ENCODE results near the gene TNFRSF9. TPM values are rescaled to one million over a fixed set of nuclear protein-coding genes. Genes with fewer than 3 reads are reported as not detected.

TNFRSF9 gene
- total and polyA plus RNA-seq, 9 of the 15 experiments (the other 6 are each of a cell fraction or from before 2014, with no cell fraction given) = 0.04 to 0.29 (median 0.08) TPM; not detected in 1

DNA sequence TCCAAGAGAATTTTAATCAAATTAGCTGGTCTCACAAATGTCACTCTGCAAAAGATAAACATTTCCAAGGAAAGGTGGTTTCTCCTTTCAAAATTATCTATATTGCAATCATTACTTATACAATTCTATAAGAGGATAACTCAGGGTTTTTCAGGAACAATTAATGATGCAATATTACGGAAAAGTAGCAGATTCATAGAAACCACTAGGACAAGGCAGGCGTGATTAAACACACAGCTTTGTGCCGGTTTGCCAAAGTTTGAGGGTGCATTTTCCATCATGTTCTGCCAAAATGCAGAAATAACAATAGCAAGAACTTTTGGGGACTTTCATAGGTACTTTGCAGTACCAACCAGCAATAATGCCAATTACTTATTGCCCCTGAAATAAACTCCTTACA, 605 bp downstream of the TNFRSF9 start:
- no peak for FAIRE-seq
- no peak overlapping the region for H3K4me3 ChIP-seq
- WGBS (ENCODE audit: insufficient coverage, low coverage, missing lambda C conversion rate) = 4% methylated on average over 3 of the region's 3 CpGs
- intact Hi-C loops (cut with micrococcal nuclease) = no loop called here
- ATAC-seq = no peak
- CTCF ChIA-PET (ENCODE audit: low intra/inter-chr PET ratio) = no interaction called here
- H3K4me2 ChIP-seq (ENCODE audit: insufficient read depth, low read length) = no peak overlapping the region
- no peak overlapping the region for H3K9ac ChIP-seq (ENCODE audit: insufficient read depth in 1 of 2, low read depth in 2 of 2, low read length in 2 of 2)
- no peaks in the 10 kb centered on the region for H3K9me1 ChIP-seq (ENCODE audit: control insufficient read depth, insufficient read depth, low read length)
- POLR2A ChIA-PET = interaction anchor here (0.6 to 2.2 kb wide), 2 partner anchors 9 to 836 kb away, joined by 3 to 5 read pairs; no protein-coding TSS in a partner anchor
- no peak overlapping the region for H3K27ac ChIP-seq (ENCODE audit: extremely low read depth, low read depth, low read length)
- in situ Hi-C loops (cut with MboI) = no loop called here
- no peak overlapping the region for H2AFZ ChIP-seq (ENCODE audit: low read depth, low read length)
- H3K36me3 ChIP-seq (ENCODE audit: control insufficient read depth, insufficient read depth, low read length) = no peaks in the 10 kb centered on the region
- H4K20me1 ChIP-seq (replicated peaks; ENCODE audit: control insufficient read depth, insufficient read depth, low read length) = peaks cover 5% of the 10 kb centered on the region
- peaks cover 11 to 14% of the 10 kb centered on the region in 2 experiments for H3K4me1 ChIP-seq (replicated peaks in 1 of 2; ENCODE audit: control insufficient read depth in 2 of 2, insufficient read depth in 2 of 2, low read length in 2 of 2)
- no TSS peak for BruUV-seq (replicated peaks)
- H3K79me2 ChIP-seq (ENCODE audit: control insufficient read depth, insufficient read depth, low read length) = no peaks in the 10 kb centered on the region
- DNase-seq (ENCODE audit: extremely low read depth in 1 of 4, low spot score in 3 of 4) = no peak
- no peaks in the 10 kb centered on the region for H3K9me3 ChIP-seq (replicated peaks; ENCODE audit: control insufficient read depth, insufficient read depth, low read depth, low read length)
- H3K27me3 ChIP-seq (ENCODE audit: control insufficient read depth in 2 of 2, insufficient read depth in 2 of 2, low read length in 2 of 2) = peaks cover 52 to 68% of the 10 kb centered on the region in 2 experiments
- TF ChIP-seq CEBPB (tag; IDR thresholded peaks at IDR 0.05) = peak; percentile 67
- peak; percentile 15 for TF ChIP-seq CBX2 (IDR thresholded peaks at IDR 0.05; ENCODE audit: insufficient read depth, low read length, poor library complexity, severe bottlenecking)
- no peak for TF ChIP-seq MTA1 (IDR thresholded peaks at IDR 0.05; ENCODE audit: borderline replicate concordance)
- no peak for TF ChIP-seq MEF2D (tag; conservative IDR thresholded peaks at IDR 0.05; ENCODE audit: low read depth)
- TF ChIP-seq, protein P1, sequence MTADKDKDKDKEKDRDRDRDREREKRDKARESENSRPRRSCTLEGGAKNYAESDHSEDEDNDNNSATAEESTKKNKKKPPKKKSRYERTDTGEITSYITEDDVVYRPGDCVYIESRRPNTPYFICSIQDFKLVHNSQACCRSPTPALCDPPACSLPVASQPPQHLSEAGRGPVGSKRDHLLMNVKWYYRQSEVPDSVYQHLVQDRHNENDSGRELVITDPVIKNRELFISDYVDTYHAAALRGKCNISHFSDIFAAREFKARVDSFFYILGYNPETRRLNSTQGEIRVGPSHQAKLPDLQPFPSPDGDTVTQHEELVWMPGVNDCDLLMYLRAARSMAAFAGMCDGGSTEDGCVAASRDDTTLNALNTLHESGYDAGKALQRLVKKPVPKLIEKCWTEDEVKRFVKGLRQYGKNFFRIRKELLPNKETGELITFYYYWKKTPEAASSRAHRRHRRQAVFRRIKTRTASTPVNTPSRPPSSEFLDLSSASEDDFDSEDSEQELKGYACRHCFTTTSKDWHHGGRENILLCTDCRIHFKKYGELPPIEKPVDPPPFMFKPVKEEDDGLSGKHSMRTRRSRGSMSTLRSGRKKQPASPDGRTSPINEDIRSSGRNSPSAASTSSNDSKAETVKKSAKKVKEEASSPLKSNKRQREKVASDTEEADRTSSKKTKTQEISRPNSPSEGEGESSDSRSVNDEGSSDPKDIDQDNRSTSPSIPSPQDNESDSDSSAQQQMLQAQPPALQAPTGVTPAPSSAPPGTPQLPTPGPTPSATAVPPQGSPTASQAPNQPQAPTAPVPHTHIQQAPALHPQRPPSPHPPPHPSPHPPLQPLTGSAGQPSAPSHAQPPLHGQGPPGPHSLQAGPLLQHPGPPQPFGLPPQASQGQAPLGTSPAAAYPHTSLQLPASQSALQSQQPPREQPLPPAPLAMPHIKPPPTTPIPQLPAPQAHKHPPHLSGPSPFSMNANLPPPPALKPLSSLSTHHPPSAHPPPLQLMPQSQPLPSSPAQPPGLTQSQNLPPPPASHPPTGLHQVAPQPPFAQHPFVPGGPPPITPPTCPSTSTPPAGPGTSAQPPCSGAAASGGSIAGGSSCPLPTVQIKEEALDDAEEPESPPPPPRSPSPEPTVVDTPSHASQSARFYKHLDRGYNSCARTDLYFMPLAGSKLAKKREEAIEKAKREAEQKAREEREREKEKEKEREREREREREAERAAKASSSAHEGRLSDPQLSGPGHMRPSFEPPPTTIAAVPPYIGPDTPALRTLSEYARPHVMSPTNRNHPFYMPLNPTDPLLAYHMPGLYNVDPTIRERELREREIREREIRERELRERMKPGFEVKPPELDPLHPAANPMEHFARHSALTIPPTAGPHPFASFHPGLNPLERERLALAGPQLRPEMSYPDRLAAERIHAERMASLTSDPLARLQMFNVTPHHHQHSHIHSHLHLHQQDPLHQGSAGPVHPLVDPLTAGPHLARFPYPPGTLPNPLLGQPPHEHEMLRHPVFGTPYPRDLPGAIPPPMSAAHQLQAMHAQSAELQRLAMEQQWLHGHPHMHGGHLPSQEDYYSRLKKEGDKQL (CRISPR knock-in tag; IDR thresholded peaks at IDR 0.05; ENCODE audit: borderline replicate concordance) = no peak
- no peak for TF ChIP-seq MECOM (CRISPR knock-in tag; IDR thresholded peaks at IDR 0.05)
- TF ChIP-seq BMI1 (IDR thresholded peaks at IDR 0.05; ENCODE audit: low read length) = peak; percentile 51
- TF ChIP-seq, protein P2, sequence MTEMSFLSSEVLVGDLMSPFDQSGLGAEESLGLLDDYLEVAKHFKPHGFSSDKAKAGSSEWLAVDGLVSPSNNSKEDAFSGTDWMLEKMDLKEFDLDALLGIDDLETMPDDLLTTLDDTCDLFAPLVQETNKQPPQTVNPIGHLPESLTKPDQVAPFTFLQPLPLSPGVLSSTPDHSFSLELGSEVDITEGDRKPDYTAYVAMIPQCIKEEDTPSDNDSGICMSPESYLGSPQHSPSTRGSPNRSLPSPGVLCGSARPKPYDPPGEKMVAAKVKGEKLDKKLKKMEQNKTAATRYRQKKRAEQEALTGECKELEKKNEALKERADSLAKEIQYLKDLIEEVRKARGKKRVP (CRISPR knock-in tag; IDR thresholded peaks at IDR 0.05) = 0 out of 2 replicates have a peak, but pooled peaks have one; percentile 40
- no peak for TF ChIP-seq CEBPG (CRISPR knock-in tag; IDR thresholded peaks at IDR 0.05)
- peak; percentile 90 to 95 for TF ChIP-seq CEBPG (tag; conservative IDR thresholded peaks at IDR 0.05 in 1 of 2, IDR thresholded peaks at IDR 0.05 in 1 of 2)
- no peak for TF ChIP-seq DACH1 (IDR thresholded peaks at IDR 0.05; ENCODE audit: partially characterized antibody)
- no peak for TF ChIP-seq SRSF1 (IDR thresholded peaks at IDR 0.05; ENCODE audit: low read depth, low read length)
- TF ChIP-seq ZKSCAN3 (CRISPR knock-in tag; IDR thresholded peaks at IDR 0.05) = no peak
- TF ChIP-seq FOXA3 (CRISPR knock-in tag; conservative IDR thresholded peaks at IDR 0.05 in 1 of 2, IDR thresholded peaks at IDR 0.05 in 1 of 2) = no peak
- TF ChIP-seq FOS (IDR thresholded peaks at IDR 0.05; ENCODE audit: extremely low read depth, insufficient read length) = no peak
- TF ChIP-seq, protein P3, sequence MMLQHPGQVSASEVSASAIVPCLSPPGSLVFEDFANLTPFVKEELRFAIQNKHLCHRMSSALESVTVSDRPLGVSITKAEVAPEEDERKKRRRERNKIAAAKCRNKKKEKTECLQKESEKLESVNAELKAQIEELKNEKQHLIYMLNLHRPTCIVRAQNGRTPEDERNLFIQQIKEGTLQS (IDR thresholded peaks at IDR 0.05) = peak; percentile 74
- TF ChIP-seq, protein P3 (CRISPR knock-in tag; conservative IDR thresholded peaks at IDR 0.05) = no peak
- peak in 1 of 2 experiments; percentile 13; a peak in 1 of 4 replicates for TF ChIP-seq TRIM24 (IDR thresholded peaks at IDR 0.05)

All from K562 (cell line).